Stimulated activated CD8-positive, alpha-beta memory T cell treated with anti-CD3 and anti-CD28 coated beads, Interleukin-4, amount 100 ng/mL, for 4 hours (primary cell): ENCODE measurements around the gene NSUN6.
"Not testable (repeated sequence)": the region's sequence is repeated elsewhere in the genome, so short reads cannot be mapped to it uniquely, and the experiment has no call there.

ENCODE experiments used
- DNase-seq, 2 donors: peaks; one replicate each; pipeline ENCODE4 v3.0.0-alpha.2; 2020; ENCODE audit warnings: low read depth in 2 of 2, low spot score in 1 of 2

The NSUN6 gene

DNA sequence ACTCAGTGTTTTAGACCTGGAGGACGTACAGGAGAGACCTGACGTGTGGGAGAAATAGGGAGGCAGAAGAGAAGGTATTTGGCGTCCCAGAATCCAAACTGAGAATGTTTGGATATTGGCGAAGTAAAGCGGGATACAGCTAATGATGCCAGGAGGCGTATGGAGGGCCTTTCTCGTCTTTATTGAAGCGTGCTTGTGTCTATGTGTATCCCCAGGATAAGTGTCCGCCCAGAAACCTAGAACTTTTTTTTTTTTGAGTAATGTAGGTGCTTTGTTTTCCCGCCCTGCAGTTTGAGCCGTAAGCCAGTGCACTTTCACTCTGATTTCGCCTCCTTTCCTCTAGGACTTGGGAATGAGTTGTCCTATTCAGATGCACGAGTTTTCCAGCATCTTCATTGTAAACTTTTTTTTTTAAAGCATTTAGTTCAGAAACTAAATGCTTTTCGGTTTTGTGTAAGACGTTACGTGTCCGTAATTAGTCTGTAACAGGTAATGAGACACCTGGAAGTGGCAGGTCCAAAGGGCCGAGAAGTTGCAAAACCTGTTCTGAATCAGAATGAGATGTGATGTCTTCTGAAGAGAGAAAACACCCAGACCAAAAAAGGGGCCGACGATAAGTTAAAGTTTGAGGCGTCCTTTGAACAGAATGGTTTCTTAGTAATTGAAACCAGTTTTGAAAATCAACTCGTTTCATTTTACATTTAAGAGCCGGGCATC is 8.6 kb upstream of the NSUN6 start:
- DNase-seq, result no peak

DNA sequence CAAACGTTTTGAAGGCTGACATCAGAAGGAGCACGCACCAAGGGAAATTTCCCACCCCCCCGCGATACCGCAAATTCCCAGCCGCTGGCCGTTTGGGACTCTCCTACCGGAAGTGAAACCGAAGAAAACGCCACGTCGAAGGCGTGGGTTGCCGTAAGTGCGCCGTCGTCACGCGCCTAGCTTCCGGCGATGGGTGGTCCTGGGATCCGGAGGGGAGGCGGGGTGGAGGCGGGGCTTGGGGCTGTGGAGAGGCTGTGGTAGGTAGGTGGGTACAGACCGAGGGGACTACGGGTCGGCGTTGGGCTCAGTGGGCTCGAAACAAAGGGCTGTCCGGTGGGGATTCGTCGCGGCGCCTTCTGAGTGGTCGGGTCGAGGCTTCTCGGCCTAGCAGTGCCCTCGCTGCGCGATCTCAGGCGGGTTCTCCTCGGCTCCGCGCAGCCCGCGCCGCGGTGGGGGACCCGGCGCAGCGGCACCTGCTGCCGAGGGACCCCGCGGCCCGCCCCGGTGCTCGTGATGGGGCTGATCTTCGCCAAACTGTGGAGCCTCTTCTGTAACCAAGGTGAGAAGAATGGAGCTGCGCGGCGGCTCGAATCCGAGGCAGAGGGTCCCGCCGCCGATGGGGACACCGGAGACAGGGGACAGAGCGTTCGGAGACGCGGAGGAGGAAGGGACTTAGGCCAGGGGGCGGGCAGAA is 7.9 kb upstream of the NSUN6 start, which contains the start of gene ARL5B:
ARL5B (plus strand) TSS at position 307 of the 694 bp plus-strand sequence; CDS start at position 514, 207 bp downstream.
- peak; percentile 95 for DNase-seq

DNA sequence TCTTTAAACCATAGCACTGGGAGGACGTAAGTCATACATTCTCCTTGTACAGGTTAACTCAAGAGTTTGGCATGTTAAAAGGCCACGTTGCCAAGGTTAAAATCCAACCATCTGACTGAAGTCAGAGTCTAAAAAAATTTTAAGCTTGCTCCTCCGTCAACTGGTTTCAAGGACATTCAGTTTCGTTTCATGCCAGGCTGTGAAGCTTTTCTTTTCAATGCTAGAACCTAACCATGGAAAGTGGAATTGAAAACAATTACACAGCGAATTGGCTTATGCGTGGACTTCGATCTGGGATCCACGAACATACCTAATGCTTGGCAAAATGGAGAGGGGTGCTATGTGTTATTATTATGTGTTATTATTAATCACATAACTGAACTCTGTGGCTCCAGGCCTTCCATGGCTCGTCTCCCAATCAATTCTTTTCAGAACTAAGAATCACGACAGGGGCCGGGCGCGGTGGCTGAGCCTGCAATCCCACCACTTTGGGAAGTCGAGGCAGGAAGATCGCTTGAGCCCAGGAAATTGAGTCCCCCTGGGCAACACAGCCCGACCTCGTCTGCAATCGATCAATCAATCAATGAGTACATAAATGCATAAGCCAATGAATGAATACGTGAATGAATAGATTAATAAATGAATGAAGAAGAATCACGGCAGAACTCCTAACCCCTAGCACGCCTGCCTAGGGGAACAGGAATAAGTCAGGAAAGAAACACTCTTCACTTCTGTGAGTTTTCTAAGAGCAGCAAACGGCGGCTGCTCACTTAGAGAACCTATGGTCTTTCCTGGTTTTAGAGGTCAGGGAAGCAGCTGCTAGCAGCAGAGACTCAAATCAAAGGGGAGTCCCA is 7.1 kb upstream of the NSUN6 start:
- DNase-seq, result no peak

DNA sequence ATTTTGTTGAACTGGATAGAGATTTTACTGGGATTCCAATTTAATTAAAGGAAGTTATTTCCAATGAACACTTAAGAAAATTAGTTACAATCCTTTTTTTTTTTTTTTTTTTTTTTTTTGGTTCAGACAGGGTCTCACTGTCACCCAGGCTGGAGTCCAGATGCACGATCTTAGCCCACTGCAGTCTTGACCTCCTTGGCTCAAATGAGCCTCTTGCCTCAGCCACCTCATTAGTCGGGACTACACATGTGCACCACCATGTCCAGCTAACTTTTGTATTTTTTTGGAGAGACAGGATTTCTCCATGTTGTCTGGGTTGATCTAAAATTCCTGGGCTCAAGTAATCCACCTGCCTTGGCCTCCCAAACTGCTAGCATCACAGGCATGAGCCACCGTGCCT is 5.3 kb upstream of the NSUN6 start:
- no peak for DNase-seq

DNA sequence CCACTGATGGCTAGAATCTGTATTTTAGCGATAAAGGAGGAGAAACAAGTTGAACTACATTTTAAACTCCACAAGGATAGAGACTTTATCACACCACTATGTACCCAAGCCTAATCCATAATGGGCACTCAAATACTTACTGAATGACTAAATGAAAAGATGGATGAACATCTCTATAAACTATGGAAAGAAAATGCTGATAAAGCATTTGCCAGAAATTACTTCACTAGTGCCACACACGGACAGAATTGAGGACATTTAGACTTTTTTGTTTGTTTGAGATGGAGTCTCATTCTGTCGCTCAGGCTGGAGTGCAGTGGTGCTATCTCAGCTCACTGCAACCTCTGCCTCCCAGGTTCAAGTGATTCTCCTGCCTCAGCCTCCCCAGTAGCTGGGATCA is 1.7 kb upstream of the NSUN6 start:
- DNase-seq, result no peak

DNA sequence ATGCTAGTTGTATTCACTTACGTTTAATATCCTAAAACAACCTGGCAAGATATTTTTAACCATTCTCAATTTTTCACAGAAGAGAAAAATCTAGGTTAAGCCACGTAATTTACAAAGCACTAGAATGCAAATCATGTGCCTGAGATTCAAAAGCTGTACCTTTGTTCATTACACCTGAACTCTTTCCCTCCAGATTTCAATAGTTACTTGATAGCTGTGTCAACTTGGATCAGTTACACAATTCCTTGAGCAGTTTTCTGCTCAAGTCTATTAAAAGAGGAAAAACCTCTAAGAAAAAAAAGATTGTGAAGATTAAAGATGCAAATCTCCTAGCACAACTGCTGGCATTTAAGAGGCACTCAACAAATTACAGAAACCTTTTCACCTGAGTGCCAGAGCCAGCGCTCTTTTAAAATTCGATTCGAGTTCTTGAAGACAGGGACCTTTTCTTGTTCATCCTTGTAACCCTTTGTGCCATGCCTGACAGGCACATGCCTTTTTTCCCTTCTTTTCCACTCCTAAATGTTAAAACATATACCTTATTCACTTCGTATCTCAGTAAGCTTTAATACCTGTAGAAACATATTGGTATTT is 886 bp downstream of the NSUN6 start:
- DNase-seq, result no peak

DNA sequence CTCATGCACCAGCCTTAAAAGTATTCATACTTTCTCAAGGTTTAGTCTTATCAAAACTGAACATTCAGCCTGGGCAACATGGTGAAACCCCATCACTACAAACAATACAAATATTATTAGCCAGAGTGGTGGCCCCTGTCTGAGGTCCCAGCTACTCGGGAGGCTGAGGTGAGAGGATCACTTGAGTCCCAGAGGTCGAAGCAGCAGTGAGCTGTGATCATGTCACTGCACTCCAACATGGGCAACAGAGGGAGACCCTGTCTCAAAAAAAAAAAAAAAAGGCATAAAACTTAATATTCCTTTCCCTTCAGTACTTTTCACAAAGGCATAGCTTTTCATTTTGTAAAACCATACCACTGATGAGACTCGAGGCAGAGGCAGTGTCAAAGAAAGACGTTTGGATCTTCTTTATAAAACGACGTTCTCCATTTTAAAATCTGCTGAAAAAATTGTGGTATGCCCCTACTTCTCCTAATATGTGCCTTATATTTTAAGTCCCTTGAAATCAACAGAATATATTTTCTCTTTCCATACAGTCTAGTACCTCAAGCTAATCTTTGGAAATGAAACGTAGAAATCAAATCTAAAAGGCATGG is 1.9 kb downstream of the NSUN6 start:
- DNase-seq, result no peak

GRCh38 chr10:18647945-18648344 is 3.4 kb downstream of the NSUN6 start:
- no peak for DNase-seq

DNA sequence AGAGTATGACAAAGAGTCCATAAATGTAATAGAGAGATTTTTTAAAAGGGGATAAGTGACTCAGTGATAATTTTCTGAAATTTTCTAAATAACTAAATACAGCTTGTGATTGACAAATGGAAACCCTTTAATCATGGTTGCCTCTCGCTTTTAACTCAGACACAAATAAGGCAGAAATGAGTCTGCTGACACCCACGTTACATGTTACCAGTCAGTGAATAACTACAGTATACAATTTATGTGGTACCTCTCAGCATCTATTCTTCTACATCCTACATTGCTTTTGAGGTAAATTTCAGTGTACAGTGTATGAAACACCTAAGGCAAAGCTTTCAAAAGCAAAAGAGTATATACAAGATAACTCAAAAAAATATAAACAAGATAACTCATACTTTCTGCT is 4.2 kb downstream of the NSUN6 start:
- no peak for DNase-seq

GRCh38 chr10:18639719-18640118 is 11.7 kb downstream of the NSUN6 start:
- DNase-seq, result not testable (repeated sequence)

DNA sequence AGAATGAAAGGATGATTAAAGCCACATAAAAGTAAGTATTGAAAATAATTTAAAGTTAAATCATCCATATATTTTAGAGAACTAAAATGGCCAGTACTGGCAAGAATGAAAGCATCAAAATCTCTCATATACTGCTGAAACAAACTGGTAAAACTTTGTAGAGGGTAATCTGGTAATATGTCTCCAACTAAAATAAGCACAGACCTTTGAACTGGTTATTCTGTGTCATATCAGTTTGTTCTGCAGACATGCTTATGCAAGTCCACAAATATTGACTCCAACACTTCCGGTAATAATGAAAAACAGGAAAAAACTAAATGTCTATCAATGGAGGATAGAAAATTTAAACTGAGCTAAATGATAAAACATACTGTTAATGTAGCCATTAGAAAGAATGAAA is 14.0 kb downstream of the NSUN6 start:
- DNase-seq, result not testable (repeated sequence)

DNA sequence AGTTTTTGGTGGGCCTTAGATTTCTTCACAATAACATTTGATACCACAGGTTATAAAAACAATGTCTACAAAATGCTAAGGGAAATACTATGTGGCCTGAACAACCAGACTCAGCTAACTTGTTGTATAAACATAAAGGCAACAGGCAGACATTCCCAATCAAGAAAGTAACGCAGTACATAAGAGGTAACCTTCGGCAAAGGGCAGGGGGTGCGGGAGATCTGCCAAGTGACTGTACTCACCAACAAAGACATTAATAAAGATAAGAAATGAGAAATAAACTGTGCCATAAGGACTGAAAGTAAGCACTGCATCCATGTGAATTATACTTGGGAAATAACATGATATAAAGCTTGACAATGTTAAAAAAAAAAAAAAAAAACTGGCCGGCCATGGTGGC is 15.4 kb downstream of the NSUN6 start:
- no peak for DNase-seq

GRCh38 chr10:18632500-18632899 is 18.9 kb downstream of the NSUN6 start:
- DNase-seq, result not testable (repeated sequence)

DNA sequence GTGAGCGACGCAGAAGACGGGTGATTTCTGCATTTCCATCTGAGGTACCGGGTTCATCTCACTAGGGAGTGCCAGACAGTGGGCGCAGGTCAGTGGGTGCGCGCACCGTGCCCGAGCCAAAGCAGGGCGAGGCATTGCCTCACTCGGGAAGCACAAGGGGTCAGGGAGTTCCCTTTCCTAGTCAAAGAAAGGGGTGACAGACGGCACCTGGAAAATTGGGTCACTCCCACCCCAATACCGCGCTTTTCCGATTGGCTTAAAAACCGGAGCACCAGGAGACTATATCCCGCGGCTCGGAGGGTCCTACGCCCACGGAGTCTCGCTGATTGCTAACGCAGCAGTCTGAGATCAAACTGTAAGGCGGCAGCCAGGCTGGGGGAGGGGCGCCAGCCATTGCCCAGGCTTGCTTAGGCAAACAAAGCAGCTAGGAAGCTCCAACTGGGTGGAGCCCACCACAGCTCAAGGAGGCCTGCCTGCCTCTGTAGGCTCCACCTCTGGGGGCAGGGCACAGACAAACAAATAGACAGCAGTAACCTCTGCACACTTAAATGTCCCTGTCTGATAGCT is 23.9 kb downstream of the NSUN6 start:
- DNase-seq, result peak; percentile 43 to 67

DNA sequence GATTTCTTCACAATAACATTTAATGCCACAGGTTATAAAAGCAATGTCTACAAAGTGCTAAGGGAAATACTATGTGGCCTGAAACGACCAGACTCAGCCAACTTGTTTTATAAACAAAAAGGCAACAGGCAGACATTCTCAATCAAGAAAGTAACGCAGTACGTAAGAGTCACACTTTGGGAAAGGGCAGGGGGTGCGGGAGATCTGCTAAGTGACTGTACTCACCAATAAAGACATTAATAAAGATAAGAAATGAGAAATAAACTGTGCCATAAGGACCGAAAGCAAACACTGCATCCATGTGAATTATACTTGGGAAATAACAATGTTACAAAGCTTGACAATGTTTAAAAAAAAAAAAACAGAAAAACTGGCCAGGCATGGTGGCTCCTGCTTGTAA is 25.5 kb downstream of the NSUN6 start:
- DNase-seq, result no peak

GRCh38 chr10:18623671-18624070 is 27.7 kb downstream of the NSUN6 start:
- DNase-seq, result not testable (repeated sequence)

- DNase-seq, result no peak
These were observed 30.5 kb downstream of the NSUN6 start for GRCh38 chr10:18620856-18621255.

GRCh38 chr10:18619016-18619415 is 32.4 kb downstream of the NSUN6 start:
- DNase-seq, result no peak

DNA sequence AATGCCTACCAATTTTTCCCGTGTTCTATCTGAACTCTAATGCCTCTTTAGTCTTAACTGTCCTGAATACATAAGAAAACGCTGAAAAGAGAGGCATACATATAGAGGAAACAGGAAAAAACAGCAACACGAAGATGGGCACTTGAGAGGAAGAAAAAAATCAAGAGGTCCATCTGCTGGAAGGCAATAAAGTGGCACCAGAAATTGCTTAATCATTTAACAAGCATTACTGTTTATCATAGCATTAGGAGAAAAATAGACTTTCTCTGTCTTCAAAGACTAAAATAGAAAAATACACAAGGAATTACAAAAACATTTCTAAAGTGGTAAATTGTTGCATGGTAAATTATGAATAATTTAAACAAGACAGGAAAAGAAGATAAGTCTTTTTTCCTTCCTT is 35.0 kb downstream of the NSUN6 start:
- no peak for DNase-seq

GRCh38 chr10:18615618-18616017 is 35.8 kb downstream of the NSUN6 start:
- DNase-seq, result no peak

DNA sequence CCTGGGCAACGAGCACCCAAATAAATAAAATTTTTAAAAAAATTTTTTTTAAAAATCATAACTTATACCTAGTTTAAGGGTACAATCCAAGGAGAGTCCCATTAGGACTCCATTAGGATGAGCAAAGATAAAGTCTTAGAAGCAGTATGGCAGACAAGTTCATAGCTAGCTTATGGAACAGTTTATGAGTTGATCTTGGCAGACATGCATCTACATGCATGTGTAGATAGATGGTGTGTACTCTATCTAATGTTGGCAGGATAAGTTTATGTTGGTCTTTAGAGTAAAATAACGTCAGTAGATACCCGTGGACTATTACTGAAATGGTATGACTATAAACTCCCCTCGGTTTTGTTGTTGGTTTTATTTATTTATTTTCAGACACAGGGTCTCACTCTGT is 40.2 kb downstream of the NSUN6 start:
- no peak for DNase-seq
